ENCODE measurements around the gene PKN2.

Gene PKN2

DNA sequence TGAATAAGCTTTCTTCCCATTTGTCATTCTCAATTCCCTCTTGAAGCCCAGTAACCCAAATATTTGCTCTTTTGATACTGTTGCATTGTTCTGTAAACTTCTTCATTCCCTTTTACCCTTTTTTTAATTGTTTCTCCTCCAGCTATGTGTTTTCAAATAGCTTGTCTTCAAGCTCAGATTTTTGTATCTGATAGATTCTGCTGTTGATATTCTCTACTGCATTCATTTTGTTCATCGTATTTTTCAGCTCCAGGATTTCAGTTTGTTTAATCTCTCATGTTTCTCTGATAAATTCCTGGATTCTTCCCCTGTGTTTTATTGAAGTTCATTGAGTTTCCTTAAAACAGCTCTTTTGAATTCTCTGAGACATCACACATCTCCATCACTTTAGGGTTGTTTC, 51.8 kb downstream of the PKN2 start:
- no peak for DNase-seq (ENCODE audit: low read depth)

GRCh38 chr1:88736633-88737248, 52.7 kb downstream of the PKN2 start:
- DNase-seq (ENCODE audit: low read depth), result no peak

DNA sequence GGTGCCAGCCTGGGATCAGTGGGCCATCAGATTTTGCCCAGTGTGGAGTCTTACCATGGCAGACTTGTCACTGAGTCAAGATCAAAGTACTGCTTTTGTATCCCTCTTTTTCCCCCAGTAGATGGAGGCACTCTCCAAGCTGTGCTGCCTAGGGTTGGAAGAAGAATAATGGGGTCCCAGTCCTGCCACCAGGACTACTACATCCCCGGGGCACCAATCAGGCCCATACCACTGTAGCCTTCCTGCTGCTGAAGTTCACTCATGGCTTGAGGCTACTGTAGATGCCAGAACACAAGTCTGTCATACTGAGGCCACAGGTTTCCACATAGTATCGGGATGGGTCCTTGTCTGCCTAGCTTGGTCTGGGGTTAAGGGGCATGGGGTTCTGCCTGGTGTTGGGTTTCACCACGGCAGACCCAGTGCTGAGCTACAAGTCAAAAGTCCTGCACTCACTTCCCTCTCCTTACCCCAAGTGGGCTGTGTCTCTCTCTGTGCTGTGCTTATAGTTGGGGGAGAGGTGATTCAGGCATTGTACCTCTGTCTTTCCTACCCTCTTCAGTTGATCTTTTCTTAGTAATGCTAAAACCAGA, 53.4 kb downstream of the PKN2 start:
- DNase-seq (ENCODE audit: low read depth), result no peak

DNA sequence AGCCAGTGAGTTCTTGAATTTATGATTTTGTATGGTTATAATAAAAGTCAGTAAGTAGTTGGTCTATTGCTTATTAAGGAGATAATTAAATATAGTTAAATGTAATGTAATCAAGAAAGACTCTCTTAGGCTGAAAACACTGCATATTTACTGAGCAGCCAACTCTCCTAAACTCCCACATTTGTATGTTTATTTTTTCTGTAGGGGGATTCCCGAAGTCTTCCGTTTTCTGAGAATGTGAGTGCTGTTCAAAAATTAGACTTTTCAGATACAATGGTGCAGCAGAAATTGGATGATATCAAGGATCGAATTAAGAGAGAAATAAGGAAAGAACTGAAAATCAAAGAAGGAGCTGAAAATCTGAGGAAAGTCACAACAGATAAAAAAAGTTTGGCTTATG, 56.7 kb downstream of the PKN2 start:
- no peak for DNase-seq (ENCODE audit: low read depth)

GRCh38 chr1:88741413-88741812, 57.3 kb downstream of the PKN2 start:
- DNase-seq (ENCODE audit: low read depth), result no peak

GRCh38 chr1:88742531-88742930, 58.5 kb downstream of the PKN2 start:
- no peak for DNase-seq (ENCODE audit: low read depth)

DNA sequence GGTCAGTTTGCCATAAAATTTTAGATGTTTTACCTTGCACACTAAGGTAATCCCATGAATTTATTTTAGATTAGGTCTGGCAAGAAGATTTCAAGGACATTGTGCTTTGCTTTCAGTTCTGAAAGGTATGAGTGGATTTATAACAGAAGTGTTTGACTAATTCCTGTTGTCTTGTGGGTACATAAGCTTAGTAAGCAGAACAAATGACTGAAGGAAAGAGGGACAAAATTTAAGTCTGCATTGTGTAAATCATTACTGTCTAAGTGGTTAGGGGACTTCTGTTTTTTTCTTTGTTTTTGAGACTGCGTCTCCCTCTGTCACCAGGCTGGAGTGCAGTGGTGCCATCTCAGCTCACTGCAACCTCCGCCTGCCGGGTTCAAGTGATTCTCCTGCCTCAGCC, 60.1 kb downstream of the PKN2 start:
- no peak for DNase-seq (ENCODE audit: low read depth)

- no peak for DNase-seq (ENCODE audit: low read depth)
These were observed 62.8 kb downstream of the PKN2 start for GRCh38 chr1:88746916-88747315.

GRCh38 chr1:88751714-88752113, 67.6 kb downstream of the PKN2 start:
- DNase-seq (ENCODE audit: low read depth), result no peak

GRCh38 chr1:88753506-88753905, 69.4 kb downstream of the PKN2 start:
- DNase-seq (ENCODE audit: low read depth), result no peak

- DNase-seq (ENCODE audit: low read depth), result no peak
These were observed 79.8 kb downstream of the PKN2 start for GRCh38 chr1:88763649-88764406.

- DNase-seq (ENCODE audit: low read depth), result no peak
These were observed 84.1 kb downstream of the PKN2 start for GRCh38 chr1:88768187-88768586.

DNA sequence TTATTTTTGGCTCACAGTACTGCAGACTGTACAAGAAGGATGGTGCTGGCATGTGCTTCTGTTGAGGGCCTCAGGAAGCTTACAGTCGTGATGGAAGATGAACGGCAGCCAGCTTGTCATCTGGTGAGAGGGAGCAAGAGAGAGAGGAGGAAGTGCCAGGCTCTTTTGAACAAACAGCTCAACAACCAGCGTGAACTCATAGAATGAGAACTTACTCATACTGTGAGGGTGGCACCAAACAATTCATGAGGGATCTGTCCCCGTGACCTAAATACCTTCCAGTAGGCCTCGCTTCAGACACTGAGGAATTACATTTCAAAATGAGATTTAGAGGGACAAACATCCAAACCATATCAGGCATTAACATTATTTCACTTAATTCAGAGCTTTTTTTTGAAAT, 84.7 kb downstream of the PKN2 start:
- DNase-seq (ENCODE audit: low read depth), result no peak

GRCh38 chr1:88773540-88774150, 89.6 kb downstream of the PKN2 start:
- no peak for DNase-seq (ENCODE audit: low read depth)

DNA sequence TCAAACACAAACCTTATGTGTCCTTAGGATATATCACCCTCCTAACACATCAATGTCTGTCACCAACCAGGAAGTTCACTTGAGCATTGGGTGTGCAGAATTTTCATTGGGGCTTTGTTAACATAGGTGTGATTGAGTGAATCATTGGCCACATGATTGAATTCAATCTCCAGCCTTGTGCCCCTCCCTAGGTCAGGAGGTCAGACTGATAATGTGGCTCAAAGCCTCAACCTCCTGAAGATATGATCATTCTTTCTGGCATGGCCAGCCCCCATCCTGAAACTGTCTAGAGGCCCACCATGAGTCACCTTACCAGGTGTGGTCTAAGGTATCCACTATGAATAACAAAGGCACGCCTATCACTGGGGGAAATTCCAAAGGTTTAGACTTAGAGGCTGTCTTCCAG, 90.1 kb downstream of the PKN2 start:
- DNase-seq (ENCODE audit: low read depth), result no peak

DNA sequence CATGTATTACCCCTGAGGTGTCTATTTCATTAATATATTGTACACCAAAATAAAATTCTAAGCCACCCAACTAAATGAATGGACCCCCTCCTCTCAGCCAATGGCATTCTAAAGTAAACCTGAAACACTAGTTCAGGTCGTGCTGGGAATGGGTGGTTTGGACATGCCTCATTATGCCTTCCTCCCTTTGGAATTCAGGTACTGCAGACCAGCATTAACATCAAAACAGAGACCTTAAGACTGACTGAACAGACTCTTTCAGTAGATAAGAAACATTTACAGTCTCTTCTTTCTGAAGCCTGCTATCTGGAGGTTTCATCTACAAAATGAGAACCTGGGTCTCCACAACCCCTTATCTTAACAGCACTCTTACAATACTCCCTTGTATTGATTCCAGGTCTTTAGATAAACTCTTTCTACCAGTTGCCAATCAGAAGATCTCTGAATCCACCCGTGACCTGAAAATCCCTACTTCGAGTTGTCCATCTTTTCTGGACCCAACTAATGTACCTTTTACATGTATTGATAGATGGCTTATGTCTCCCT, 93.6 kb downstream of the PKN2 start:
- DNase-seq (ENCODE audit: low read depth), result no peak

GRCh38 chr1:88779880-88780279, 95.8 kb downstream of the PKN2 start:
- DNase-seq (ENCODE audit: low read depth), result no peak

- DNase-seq (ENCODE audit: low read depth), result no peak
These were observed 96.4 kb downstream of the PKN2 start for GRCh38 chr1:88780485-88780884.

- no peak for DNase-seq (ENCODE audit: low read depth)
These were observed 99.1 kb downstream of the PKN2 start for GRCh38 chr1:88783145-88783544.

DNA sequence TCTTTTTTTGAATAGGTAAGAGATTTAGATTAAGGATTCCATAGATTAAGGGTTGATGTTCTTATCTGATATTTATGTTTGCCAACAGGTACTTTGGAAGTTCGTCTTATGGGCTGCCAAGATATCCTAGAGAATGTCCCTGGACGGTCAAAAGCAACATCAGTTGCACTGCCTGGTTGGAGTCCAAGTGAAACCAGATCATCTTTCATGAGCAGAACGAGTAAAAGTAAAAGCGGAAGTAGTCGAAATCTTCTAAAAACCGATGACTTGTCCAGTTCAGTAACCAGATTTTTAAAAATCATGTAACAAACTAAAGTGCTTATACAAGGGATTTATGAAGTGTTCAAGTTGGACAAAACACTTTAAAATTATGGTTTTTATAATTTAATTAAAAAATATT, 100.5 kb downstream of the PKN2 start:
- no peak for DNase-seq (ENCODE audit: low read depth)

DNA sequence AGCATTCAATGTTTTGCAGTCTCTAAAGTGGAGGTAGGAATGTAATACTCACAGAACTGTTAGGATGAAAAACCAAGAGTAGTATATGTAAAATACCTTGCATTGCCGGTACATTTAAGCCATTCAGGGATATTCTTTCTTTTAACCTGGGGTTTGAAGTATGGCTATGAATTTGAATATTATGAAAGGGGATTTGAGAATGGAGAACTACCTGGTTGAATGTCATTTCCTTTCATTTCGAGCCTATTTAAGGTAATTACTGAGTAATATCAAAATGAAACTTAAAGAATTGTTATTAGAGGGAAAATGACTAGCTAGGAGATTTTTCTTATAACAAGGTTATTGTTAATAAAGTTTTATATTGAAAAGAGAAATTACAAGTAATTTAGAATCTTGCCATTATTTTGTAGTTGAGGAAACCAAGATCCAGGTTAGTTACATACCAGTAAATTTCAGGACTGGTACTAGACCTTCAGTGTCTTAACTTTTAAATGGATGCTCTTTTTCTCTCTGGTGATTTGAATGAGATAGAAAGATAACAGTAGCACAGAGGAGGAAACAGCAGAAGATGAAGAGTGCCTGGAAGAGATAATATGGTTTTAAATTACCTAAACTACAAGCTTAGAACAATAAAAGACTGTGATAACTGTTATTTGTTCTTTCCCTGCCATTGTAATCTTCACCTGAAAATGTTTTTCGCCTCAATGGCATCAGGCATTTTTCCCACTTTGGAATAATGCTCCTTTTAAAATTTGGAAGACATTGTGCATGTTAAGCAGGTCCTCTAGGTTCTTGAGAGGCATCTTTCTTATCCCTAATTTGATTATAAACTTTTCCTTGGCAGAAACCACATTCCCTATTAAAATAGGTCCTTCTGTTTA, 103.2 kb downstream of the PKN2 start:
- DNase-seq (ENCODE audit: low read depth), result no peak

DNA sequence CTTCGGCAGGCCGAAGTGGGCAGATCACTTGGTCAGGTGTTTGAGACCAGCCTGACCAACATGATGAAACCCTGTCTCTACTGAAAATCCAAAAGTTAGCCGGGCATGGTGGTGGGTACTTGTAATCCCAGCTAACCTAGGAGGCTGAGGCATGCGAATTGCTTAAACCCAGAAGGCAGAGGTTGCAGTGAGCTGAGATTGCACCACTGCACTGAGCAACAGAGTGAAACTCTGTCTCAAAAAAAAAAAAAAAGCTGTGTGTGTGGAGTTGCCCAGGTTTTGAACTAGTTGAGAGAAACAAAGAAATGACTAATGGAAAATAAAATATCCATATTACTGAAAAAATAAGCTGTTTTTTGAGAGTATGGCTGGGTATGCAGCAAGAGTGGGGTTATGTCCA, 107.1 kb downstream of the PKN2 start:
- no peak for DNase-seq (ENCODE audit: low read depth)

Data from activated T-cell treated with anti-CD3 and anti-CD28 coated beads for 1 hour (primary cell).